HG02852 (cell line): Measurements from ENCODE around the gene FRMPD1.

Experiments
- ATAC-seq: cut with Tn5 transposase; IDR thresholded peaks from one replicate; pipeline ENCODE4 v1.9.1; 2021; ENCODE audit warnings: mild to moderate bottlenecking, moderate library complexity; ENCODE audit not compliant: unreplicated experiment

FRMPD1 gene

GRCh38 chr9:37769995-37770394 is 119.2 kb downstream of the FRMPD1 start:
- ATAC-seq = no peak

GRCh38 chr9:37775216-37775919 is 124.6 kb downstream of the FRMPD1 start:
- no peak for ATAC-seq

GRCh38 chr9:37776328-37776727 is 125.6 kb downstream of the FRMPD1 start:
- no peak for ATAC-seq

- no peak for ATAC-seq
Observed at GRCh38 chr9:37778534-37778933, 127.8 kb downstream of the FRMPD1 start.

GRCh38 chr9:37784291-37784615 is 133.5 kb downstream of the FRMPD1 start:
- no peak for ATAC-seq

GRCh38 chr9:37784616-37785483 is 134.1 kb downstream of the FRMPD1 start, which contains the start of gene EXOSC3:
Gene EXOSC3 (minus strand): TSS chr9:37785064. CDS start chr9:37785044, 20 bp downstream.
- peak; percentile 94 for ATAC-seq

- no peak for ATAC-seq
Observed at GRCh38 chr9:37787059-37787458, 136.3 kb downstream of the FRMPD1 start.

GRCh38 chr9:37788332-37788731 is 137.6 kb downstream of the FRMPD1 start:
- ATAC-seq = no peak

GRCh38 chr9:37790096-37790495 is 139.3 kb downstream of the FRMPD1 start:
- ATAC-seq = no peak

- no peak for ATAC-seq
Observed at GRCh38 chr9:37792122-37792521, 141.4 kb downstream of the FRMPD1 start.

- no peak for ATAC-seq
Observed at GRCh38 chr9:37796232-37796631, 145.5 kb downstream of the FRMPD1 start.
